Sigmoid colon (tissue), 4 donors: ENCODE results near the gene DCTPP1.

Source experiments
- EP300 ChIP-seq, 4 donors: sonication (generic); formaldehyde crosslinking; IDR thresholded peaks; one replicate each; pipeline ENCODE4 v1.6.1; 2017; ENCODE audit warnings: antibody characterized with exemption in 4 of 4
- POLR2A ChIP-seq, 2 donors: fragments of 450-650 bp; IDR thresholded peaks; one replicate each; pipeline ENCODE4 v1.6.1; 2016; ENCODE audit warnings: antibody characterized with exemption in 2 of 2, mild to moderate bottlenecking in 2 of 2, moderate library complexity in 2 of 2
- TF ChIP-seq, protein P1 (sequence below), 4 experiments: fragments of 450-650 bp in 3 of 4; fragments of 200-600 bp in 1 of 4; IDR thresholded peaks; one replicate each; pipeline ENCODE4 v1.5.1; 2016 to 2019; ENCODE audit warnings: antibody characterized with exemption in 4 of 4, mild to moderate bottlenecking in 3 of 4, moderate library complexity in 2 of 4

DNA sequence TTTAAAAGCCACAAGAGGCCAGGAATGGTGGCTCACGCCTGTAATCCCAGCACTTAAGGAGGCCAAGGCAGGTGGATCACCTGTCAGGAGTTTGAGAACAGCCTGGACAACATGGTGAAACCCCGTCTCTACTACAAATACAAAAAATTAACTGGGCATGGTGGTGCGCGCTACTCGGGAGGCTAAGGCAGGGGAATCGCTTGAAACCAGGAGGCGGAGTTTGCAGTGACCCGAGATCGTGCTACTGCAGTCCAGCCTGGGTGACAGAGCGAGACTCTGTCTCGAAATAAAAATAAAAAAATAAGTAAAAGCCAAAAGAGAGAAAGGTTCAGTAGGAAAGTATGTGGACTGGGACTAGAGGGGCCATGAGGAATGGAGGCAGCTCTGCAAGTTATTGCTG, 29.6 kb upstream of the DCTPP1 start:
- TF ChIP-seq, protein P1, sequence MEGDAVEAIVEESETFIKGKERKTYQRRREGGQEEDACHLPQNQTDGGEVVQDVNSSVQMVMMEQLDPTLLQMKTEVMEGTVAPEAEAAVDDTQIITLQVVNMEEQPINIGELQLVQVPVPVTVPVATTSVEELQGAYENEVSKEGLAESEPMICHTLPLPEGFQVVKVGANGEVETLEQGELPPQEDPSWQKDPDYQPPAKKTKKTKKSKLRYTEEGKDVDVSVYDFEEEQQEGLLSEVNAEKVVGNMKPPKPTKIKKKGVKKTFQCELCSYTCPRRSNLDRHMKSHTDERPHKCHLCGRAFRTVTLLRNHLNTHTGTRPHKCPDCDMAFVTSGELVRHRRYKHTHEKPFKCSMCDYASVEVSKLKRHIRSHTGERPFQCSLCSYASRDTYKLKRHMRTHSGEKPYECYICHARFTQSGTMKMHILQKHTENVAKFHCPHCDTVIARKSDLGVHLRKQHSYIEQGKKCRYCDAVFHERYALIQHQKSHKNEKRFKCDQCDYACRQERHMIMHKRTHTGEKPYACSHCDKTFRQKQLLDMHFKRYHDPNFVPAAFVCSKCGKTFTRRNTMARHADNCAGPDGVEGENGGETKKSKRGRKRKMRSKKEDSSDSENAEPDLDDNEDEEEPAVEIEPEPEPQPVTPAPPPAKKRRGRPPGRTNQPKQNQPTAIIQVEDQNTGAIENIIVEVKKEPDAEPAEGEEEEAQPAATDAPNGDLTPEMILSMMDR (IDR thresholded peaks at IDR 0.05) = no peak
- TF ChIP-seq POLR2A (IDR thresholded peaks at IDR 0.05) (no peak), EP300 (IDR thresholded peaks at IDR 0.05) (no peak)
